H9 (cell line): ENCODE results near the gene TM9SF1. TPM values are rescaled to one million over a fixed set of nuclear protein-coding genes. Genes with fewer than 3 reads are reported as not detected.

Source experiments
- DNase-seq: peaks from one replicate; pipeline ENCODE4 v3.0.0-alpha.2; 2017
- H2AFZ ChIP-seq: one replicate; pipeline ENCODE4 v1.6.1; 2013; ENCODE audit warnings: mild to moderate bottlenecking, low read length, control low read depth, moderate library complexity
- H2AK5ac ChIP-seq: 2 replicates; pipeline ENCODE4 v1.6.1; 2013; ENCODE audit warnings: low read length, control low read depth, mixed read lengths; ENCODE audit not compliant: insufficient read length
- H2BK120ac ChIP-seq: one replicate; pipeline ENCODE4 v1.6.1; 2013; ENCODE audit warnings: low read depth, mild to moderate bottlenecking, low read length, control low read depth, inconsistent platforms; ENCODE audit not compliant: poor library complexity, severe bottlenecking
- H2BK12ac ChIP-seq: 2 replicates; pipeline ENCODE4 v1.6.1; 2013; ENCODE audit warnings: low read length, control low read depth, mixed read lengths, low read depth; ENCODE audit not compliant: insufficient read length
- H2BK15ac ChIP-seq: 2 replicates; pipeline ENCODE4 v1.6.1; 2013; ENCODE audit warnings: low read depth, low read length, control low read depth
- H2BK20ac ChIP-seq: one replicate; pipeline ENCODE4 v1.6.1; 2013; ENCODE audit warnings: low read depth, mild to moderate bottlenecking, low read length, control low read depth, inconsistent platforms; ENCODE audit not compliant: poor library complexity, severe bottlenecking
- H2BK5ac ChIP-seq: 2 replicates; pipeline ENCODE4 v1.6.1; 2013; ENCODE audit warnings: low read length, control low read depth, mixed read lengths; ENCODE audit not compliant: insufficient read length
- H3K14ac ChIP-seq: 2 replicates; pipeline ENCODE4 v1.6.1; 2013; ENCODE audit warnings: low read length, control low read depth; ENCODE audit not compliant: insufficient read depth
- H3K18ac ChIP-seq: 2 replicates; pipeline ENCODE4 v1.6.1; 2013; ENCODE audit warnings: low read depth, mild to moderate bottlenecking, mixed read lengths, low read length, control low read depth; ENCODE audit not compliant: insufficient read length
- H3K23ac ChIP-seq: 2 replicates; pipeline ENCODE4 v1.6.1; 2013; ENCODE audit warnings: low read length, control low read depth, mixed read lengths, low read depth; ENCODE audit not compliant: insufficient read length
- H3K23me2 ChIP-seq: 2 replicates; pipeline ENCODE4 v1.6.1; 2013; ENCODE audit warnings: low read depth, mild to moderate bottlenecking, mixed read lengths, low read length, control low read depth; ENCODE audit not compliant: insufficient read length, poor library complexity, severe bottlenecking
- H3K27ac ChIP-seq: 2 replicates; pipeline ENCODE4 v1.5.1; 2013; ENCODE audit warnings: low read length, control low read depth, mixed read lengths, low read depth; ENCODE audit not compliant: insufficient read length
- H3K27me3 ChIP-seq: 2 replicates; pipeline ENCODE4 v1.6.1; 2013; ENCODE audit warnings: low read length, control low read depth, inconsistent platforms; ENCODE audit not compliant: insufficient read depth
- H3K4ac ChIP-seq: 2 replicates; pipeline ENCODE4 v1.6.1; 2013; ENCODE audit warnings: low read depth, mild to moderate bottlenecking, control low read depth, inconsistent platforms, low read length, moderate library complexity
- H3K4me1 ChIP-seq: 2 replicates; pipeline ENCODE4 v1.6.1; 2013; ENCODE audit warnings: low read length, control low read depth, inconsistent platforms; ENCODE audit not compliant: insufficient read depth
- H3K4me2 ChIP-seq: 2 replicates; pipeline ENCODE4 v1.6.1; 2013; ENCODE audit warnings: low read length, control low read depth, mixed read lengths; ENCODE audit not compliant: insufficient read length, insufficient read depth
- H3K56ac ChIP-seq: 2 replicates; pipeline ENCODE4 v1.6.1; 2013; ENCODE audit warnings: low read depth, mild to moderate bottlenecking, mixed read lengths, low read length, control low read depth; ENCODE audit not compliant: insufficient read length
- H3K79me1 ChIP-seq: 2 replicates; pipeline ENCODE4 v1.6.1; 2013; ENCODE audit warnings: low read depth, mild to moderate bottlenecking, moderate library complexity, low read length, control low read depth, inconsistent platforms; ENCODE audit not compliant: insufficient read depth, poor library complexity, severe bottlenecking
- H3K79me2 ChIP-seq: 2 replicates; pipeline ENCODE4 v1.6.1; 2013; ENCODE audit warnings: low read length, control low read depth, inconsistent platforms; ENCODE audit not compliant: insufficient read depth
- H3K9ac ChIP-seq: 2 replicates; pipeline ENCODE4 v1.6.1; 2013; ENCODE audit warnings: low read length, control low read depth, mixed read lengths; ENCODE audit not compliant: insufficient read length; ENCODE audit errors: extremely low read depth
- H3K9me3 ChIP-seq: one replicate; pipeline ENCODE4 v1.6.1; 2013; ENCODE audit warnings: low read depth, low read length, inconsistent platforms; ENCODE audit not compliant: control insufficient read depth
- H3T11ph ChIP-seq: one replicate; pipeline ENCODE4 v1.6.1; 2013; ENCODE audit warnings: mild to moderate bottlenecking, low read length, control low read depth, inconsistent platforms
- H4K20me1 ChIP-seq: one replicate; pipeline ENCODE4 v1.6.1; 2013; ENCODE audit not compliant: control insufficient read depth, insufficient read length, insufficient read depth
- H4K5ac ChIP-seq: 2 replicates; pipeline ENCODE4 v1.6.1; 2013; ENCODE audit warnings: low read depth, mild to moderate bottlenecking, mixed read lengths, low read length, control low read depth; ENCODE audit not compliant: insufficient read length
- H4K8ac ChIP-seq: replicated peaks from 2 replicates; pipeline ENCODE4 v1.6.1; 2013; ENCODE audit warnings: low read length, control low read depth, mixed read lengths, low read depth; ENCODE audit not compliant: insufficient read length
- H4K91ac ChIP-seq: 2 replicates; pipeline ENCODE4 v1.6.1; 2013; ENCODE audit warnings: low read depth, mild to moderate bottlenecking, moderate library complexity, mixed read lengths, low read length, control low read depth; ENCODE audit not compliant: insufficient read length
- H3K27ac Mint-ChIP-seq, 3 experiments: 2 replicates in 2 of 3; 3 replicates in 1 of 3; pipeline ENCODE4 v1.8.0; 2020 to 2021; ENCODE audit warnings: mixed read lengths in 3 of 3, mild to moderate bottlenecking in 1 of 3, moderate library complexity in 1 of 3
- H3K27me3 Mint-ChIP-seq: 2 replicates; pipeline ENCODE4 v1.8.0; 2021; ENCODE audit warnings: low read depth, mild to moderate bottlenecking, moderate library complexity, mixed read lengths
- H3K36me3 Mint-ChIP-seq, 3 experiments: 2 replicates in 2 of 3; 3 replicates in 1 of 3; pipeline ENCODE4 v1.8.0; 2020 to 2021; ENCODE audit warnings: low read depth in 3 of 3, mixed read lengths in 3 of 3; ENCODE audit not compliant: insufficient read depth in 1 of 3
- H3K4me1 Mint-ChIP-seq, 2 experiments: 2 replicates each; pipeline ENCODE4 v1.8.0; 2020; ENCODE audit warnings: mixed read lengths in 2 of 2
- H3K4me3 Mint-ChIP-seq, 2 experiments: 2 replicates in 1 of 2; 3 replicates in 1 of 2; pipeline ENCODE4 v1.8.0; 2020 to 2021; ENCODE audit warnings: mild to moderate bottlenecking in 2 of 2, mixed read lengths in 2 of 2, moderate library complexity in 1 of 2
- H3K9me3 Mint-ChIP-seq, 2 experiments: 2 replicates in 1 of 2; 3 replicates in 1 of 2; pipeline ENCODE4 v1.8.0; 2020; ENCODE audit warnings: mild to moderate bottlenecking in 2 of 2, mixed read lengths in 2 of 2, moderate library complexity in 1 of 2
- WGBS: extraction: QIAGEN DNeasy Blood & Tissue Kit; methylation state at CpG from one replicate; pipeline ENCODE4 v1.1.7; 2013; ENCODE audit warnings: missing lambda C conversion rate, low lambda C conversion rate, mixed read lengths; ENCODE audit not compliant: insufficient read length; ENCODE audit errors: extremely low coverage; 5-methylcytosine and 5-hydroxymethylcytosine counted together
- total RNA-seq: library from RNA; stranded (reverse); gene quantifications from 2 replicates; pipeline ENCODE4 v1.2.1, GENCODE V29; 2021
- TF ChIP-seq, protein P1 (sequence below): fragments of 200-600 bp; sonication (generic); conservative IDR thresholded peaks from 3 replicates; pipeline ENCODE4 v1.8.0; 2021; ENCODE audit warnings: antibody characterized with exemption, mild to moderate bottlenecking

TM9SF1 gene
- total RNA-seq, 1 experiment from 2014 or later: 31.6 TPM

DNA sequence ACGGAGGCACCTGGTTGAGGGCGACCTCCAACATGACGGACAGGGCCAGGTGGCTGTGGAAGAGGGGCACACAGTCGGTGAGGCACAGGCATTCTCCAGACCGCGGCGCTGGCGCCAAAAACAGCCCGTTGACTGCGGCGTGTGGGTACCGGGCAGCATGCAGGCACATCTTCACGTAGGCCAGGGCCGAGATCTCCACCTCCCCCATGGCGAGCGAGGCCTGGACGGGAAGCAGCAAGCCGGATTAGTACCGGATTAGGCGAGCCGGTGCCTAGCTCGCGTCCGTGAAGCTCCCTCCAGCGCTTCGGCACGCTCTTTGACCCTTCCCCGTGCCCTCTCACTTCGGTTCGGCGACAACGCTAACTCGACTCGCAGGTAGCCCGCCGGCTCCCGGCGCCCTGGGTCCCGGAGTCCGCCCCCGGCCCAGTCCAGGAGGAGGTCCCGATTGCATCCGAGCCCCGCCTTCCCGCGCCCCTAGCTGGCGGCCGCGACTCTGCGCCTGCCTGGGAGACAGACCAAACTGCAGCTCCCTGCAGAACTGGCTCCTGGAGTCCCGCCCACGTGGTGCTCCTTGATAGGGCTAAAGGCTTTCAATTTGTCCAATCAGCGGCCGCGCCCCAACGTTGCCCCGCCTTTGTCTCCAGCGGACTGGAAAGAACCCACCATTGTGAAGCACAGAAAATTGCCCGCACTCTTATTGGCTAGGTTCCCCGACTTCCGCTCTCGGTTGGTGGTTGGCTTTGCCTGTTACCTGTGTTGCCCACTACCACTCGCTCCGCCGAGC lies 54.0 kb downstream of the TM9SF1 start, which contains the start of gene EMC9:
EMC9 (minus strand) TSS at position 495 of the 784 bp plus-strand sequence; CDS start at position 208, 287 bp downstream.
- Histone ChIP-seq H3K79me1 (peaks cover 2% of the 10 kb centered on the region), H2AFZ (no peak within 1 kb of the TSS), H3K27me3 (no peaks in the 10 kb centered on the region), H2BK20ac (no peak within 1 kb of the TSS), H4K20me1 (no peaks in the 10 kb centered on the region), H4K91ac (no peak within 1 kb of the TSS), H3K18ac (peak within 1 kb of the TSS; percentile 46), H2BK12ac (no peak within 1 kb of the TSS), H3K4me2 (peak within 1 kb of the TSS; percentile 73), H4K8ac (no peak within 1 kb of the TSS), H2BK120ac (no peak within 1 kb of the TSS), H4K5ac (no peak within 1 kb of the TSS), H2BK15ac (no peak within 1 kb of the TSS), H3K23me2 (peaks cover 11% of the 10 kb centered on the region), H2BK5ac (no peak within 1 kb of the TSS), H3K9me3 (no peaks in the 10 kb centered on the region), H3K23ac (no peak within 1 kb of the TSS), H3K9ac (peak within 1 kb of the TSS; percentile 66), H3K56ac (no peak within 1 kb of the TSS), H3K79me2 (peaks cover 3% of the 10 kb centered on the region; the same call in 1 of the 2 replicates), H2AK5ac (no peak within 1 kb of the TSS), H3K4me1 (no peaks in the 10 kb centered on the region), H3K27ac (peak within 1 kb of the TSS; percentile 21), H3K4ac (no peak within 1 kb of the TSS), H3T11ph (no peak within 1 kb of the TSS), H3K14ac (peak within 1 kb of the TSS; percentile 46; the same call in 1 of the 2 replicates)
- Mint-ChIP-seq H3K9me3 (no peaks in the 10 kb centered on the region), H3K4me3 (peak within 1 kb of the TSS; percentile 98 to 100), H3K27ac (peak within 1 kb of the TSS; percentile 97 to 99 (median 98)), H3K27me3 (no peaks in the 10 kb centered on the region), H3K4me1 (peaks cover 36 to 37% of the 10 kb centered on the region in 2 experiments), H3K36me3 (peaks cover 25 to 53% (median 51%) of the 10 kb centered on the region in 3 experiments)
- peak; percentile 100 for DNase-seq
- TF ChIP-seq, protein P1, sequence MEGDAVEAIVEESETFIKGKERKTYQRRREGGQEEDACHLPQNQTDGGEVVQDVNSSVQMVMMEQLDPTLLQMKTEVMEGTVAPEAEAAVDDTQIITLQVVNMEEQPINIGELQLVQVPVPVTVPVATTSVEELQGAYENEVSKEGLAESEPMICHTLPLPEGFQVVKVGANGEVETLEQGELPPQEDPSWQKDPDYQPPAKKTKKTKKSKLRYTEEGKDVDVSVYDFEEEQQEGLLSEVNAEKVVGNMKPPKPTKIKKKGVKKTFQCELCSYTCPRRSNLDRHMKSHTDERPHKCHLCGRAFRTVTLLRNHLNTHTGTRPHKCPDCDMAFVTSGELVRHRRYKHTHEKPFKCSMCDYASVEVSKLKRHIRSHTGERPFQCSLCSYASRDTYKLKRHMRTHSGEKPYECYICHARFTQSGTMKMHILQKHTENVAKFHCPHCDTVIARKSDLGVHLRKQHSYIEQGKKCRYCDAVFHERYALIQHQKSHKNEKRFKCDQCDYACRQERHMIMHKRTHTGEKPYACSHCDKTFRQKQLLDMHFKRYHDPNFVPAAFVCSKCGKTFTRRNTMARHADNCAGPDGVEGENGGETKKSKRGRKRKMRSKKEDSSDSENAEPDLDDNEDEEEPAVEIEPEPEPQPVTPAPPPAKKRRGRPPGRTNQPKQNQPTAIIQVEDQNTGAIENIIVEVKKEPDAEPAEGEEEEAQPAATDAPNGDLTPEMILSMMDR: peak; percentile 50
- no CpG with 5 or more reads among the region's 65 CpGs for WGBS
